HepG2 (cell line): ENCODE measurements around the gene ZNF442. TPM values are rescaled to one million over a fixed set of nuclear protein-coding genes. Genes with fewer than 3 reads are reported as not detected.

Source experiments
- ATF4 ChIP-seq, 2 experiments: fragments of 450-650 bp in 1 of 2; sonication (generic) in 1 of 2; formaldehyde crosslinking; IDR thresholded peaks; 2 replicates each; pipeline versions ENCODE4 v1.5.0 to v1.8.0; 2020 to 2022; ENCODE audit warnings: mild to moderate bottlenecking in 1 of 2, missing genetic modification reagents in 1 of 2
- BRCA1 ChIP-seq: sonication (generic); formaldehyde crosslinking; IDR thresholded peaks from 2 replicates; pipeline ENCODE4 v1.4.0; 2020; ENCODE audit warnings: missing genetic modification reagents
- MAZ ChIP-seq, 2 experiments: sonication (generic) in 1 of 2; formaldehyde crosslinking in 1 of 2; IDR thresholded peaks; 2 replicates each; pipeline versions ENCODE4 v1.5.0 to v1.6.1; 2012 to 2020; ENCODE audit warnings: low read depth in 2 of 2, mild to moderate bottlenecking in 2 of 2, borderline replicate concordance in 1 of 2, improper control_type of control experiment in 1 of 2, low read length in 1 of 2, missing genetic modification reagents in 1 of 2, moderate library complexity in 1 of 2
- NR1H2 ChIP-seq: sonication (generic); formaldehyde crosslinking; IDR thresholded peaks from 2 replicates; pipeline ENCODE4 v1.8.1; 2022; ENCODE audit warnings: low read depth, missing genetic modification reagents, borderline replicate concordance
- NR2F2 ChIP-seq: IDR thresholded peaks from 2 replicates; pipeline ENCODE4 v1.6.1; 2012; ENCODE audit warnings: low read depth, inconsistent platforms, borderline replicate concordance
- RFXAP ChIP-seq: sonication (generic); formaldehyde crosslinking; IDR thresholded peaks from 2 replicates; pipeline ENCODE4 v1.4.0; 2020; ENCODE audit warnings: missing genetic modification reagents, borderline replicate concordance
- RXRA ChIP-seq: sonication (generic); formaldehyde crosslinking; IDR thresholded peaks from 2 replicates; pipeline ENCODE4 v1.5.1; 2020; ENCODE audit warnings: missing genetic modification reagents
- SIX1 ChIP-seq: sonication (generic); formaldehyde crosslinking; IDR thresholded peaks from 2 replicates; pipeline ENCODE4 v1.4.0; 2020; ENCODE audit warnings: missing genetic modification reagents, borderline replicate concordance
- USF2 ChIP-seq, 2 experiments: sonication (generic) in 1 of 2; formaldehyde crosslinking in 1 of 2; IDR thresholded peaks; 2 replicates each; pipeline versions ENCODE4 v1.5.1 to v1.6.1; 2011 to 2020; ENCODE audit warnings: borderline replicate concordance in 1 of 2, low read depth in 1 of 2, low read length in 1 of 2, mild to moderate bottlenecking in 1 of 2, missing genetic modification reagents in 1 of 2, moderate library complexity in 1 of 2
- ZBTB25 ChIP-seq: IDR thresholded peaks from 2 replicates; pipeline ENCODE4 v1.6.1; 2018; ENCODE audit warnings: missing genetic modification reagents
- ZNF337 ChIP-seq: sonication (generic); formaldehyde crosslinking; IDR thresholded peaks from 2 replicates; pipeline ENCODE4 v1.5.1; 2020; ENCODE audit warnings: missing genetic modification reagents, low read depth, mild to moderate bottlenecking, borderline replicate concordance
- ZNF589 ChIP-seq: sonication (generic); formaldehyde crosslinking; conservative IDR thresholded peaks from 2 replicates; pipeline ENCODE4 v1.8.0; 2022; ENCODE audit warnings: mild to moderate bottlenecking, moderate library complexity, missing genetic modification reagents
- ZNF609 ChIP-seq: sonication (generic); formaldehyde crosslinking; IDR thresholded peaks from 2 replicates; pipeline ENCODE4 v1.4.0; 2020; ENCODE audit warnings: mild to moderate bottlenecking, missing genetic modification reagents, borderline replicate concordance
- ZSCAN31 ChIP-seq: sonication (generic); formaldehyde crosslinking; IDR thresholded peaks from 2 replicates; pipeline ENCODE4 v1.5.0; 2020; ENCODE audit warnings: low read depth, mild to moderate bottlenecking, missing genetic modification reagents
- polyA plus RNA-seq, 8 experiments: library from polyadenylated mRNA; depleted of rRNA in 3 of 8; stranded (reverse) in 7 of 8; unstranded in 1 of 8; fragments of >200 nt; fragmentation: Illumina TruSeq in 4 of 8; extraction: Trizol in 4 of 8; gene quantifications; 2 replicates each; pipeline versions ENCODE4 v1.2.1 to v1.2.3, GENCODE V29; 2011 to 2016; ENCODE audit warnings: low read depth in 4 of 8, missing spikeins in 1 of 8, mixed read lengths in 1 of 8; ENCODE audit not compliant: insufficient read depth in 1 of 8
- total RNA-seq, 5 experiments: library from RNA; depleted of rRNA; stranded (reverse); fragments of >200 nt; fragmentation: Illumina TruSeq; extraction: Trizol; gene quantifications; 2 replicates each; pipeline ENCODE4 v1.2.3, GENCODE V29; 2016; ENCODE audit warnings: low read depth in 1 of 5

Gene ZNF442
- total and polyA plus RNA-seq, 2 of the 13 experiments (the other 11 are each of a cell fraction or from before 2014, with no cell fraction given): 1.0 to 6.0 TPM

GRCh38 chr19:12365236-12366162 lies at the start of gene ZNF442 (continued):
- TF ChIP-seq ATF4 (CRISPR knock-in tag; IDR thresholded peaks at IDR 0.05) (no peak), NR2F2 (peak; percentile 48; the same call in 1 of the 2 replicates), NR1H2 (CRISPR knock-in tag) (no peak), MAZ (IDR thresholded peaks at IDR 0.05; ENCODE audit: borderline replicate concordance, low read depth, low read length) (peak; percentile 72; the same call in 1 of the 2 replicates), MAZ (CRISPR knock-in tag; IDR thresholded peaks at IDR 0.05; ENCODE audit: low read depth) (peak; percentile 61), ZNF589 (CRISPR knock-in tag) (peak; percentile 70; the same call in 1 of the 2 replicates), ZSCAN31 (CRISPR knock-in tag) (peak; percentile 52; the same call in 1 of the 2 replicates), SIX1 (CRISPR knock-in tag) (peak; percentile 52; the same call in 1 of the 2 replicates), USF2 (IDR thresholded peaks at IDR 0.05; ENCODE audit: low read depth, low read length) (no peak), USF2 (CRISPR knock-in tag; IDR thresholded peaks at IDR 0.05; ENCODE audit: borderline replicate concordance) (no peak; the same call in 1 of the 2 replicates), RXRA (peak; percentile 46; the same call in 1 of the 2 replicates), BRCA1 (0 out of 2 replicates have a peak, but pooled peaks have one; percentile 53), ZNF609 (CRISPR knock-in tag) (no peak), ZNF337 (no peak), RFXAP (CRISPR knock-in tag) (0 out of 2 replicates have a peak, but pooled peaks have one; percentile 32), ZBTB25 (CRISPR knock-in tag) (peak; percentile 17; the same call in 1 of the 2 replicates)
